Stimulated activated CD8-positive, alpha-beta memory T cell treated with anti-CD3 and anti-CD28 coated beads, Interleukin-4, amount 100 ng/mL, for 24 hours (primary cell): ENCODE results near the gene CPAMD8.

Source experiments
- DNase-seq: peaks from one replicate; pipeline ENCODE4 v3.0.0-alpha.2; 2020; ENCODE audit warnings: low read depth

CPAMD8 gene

DNA sequence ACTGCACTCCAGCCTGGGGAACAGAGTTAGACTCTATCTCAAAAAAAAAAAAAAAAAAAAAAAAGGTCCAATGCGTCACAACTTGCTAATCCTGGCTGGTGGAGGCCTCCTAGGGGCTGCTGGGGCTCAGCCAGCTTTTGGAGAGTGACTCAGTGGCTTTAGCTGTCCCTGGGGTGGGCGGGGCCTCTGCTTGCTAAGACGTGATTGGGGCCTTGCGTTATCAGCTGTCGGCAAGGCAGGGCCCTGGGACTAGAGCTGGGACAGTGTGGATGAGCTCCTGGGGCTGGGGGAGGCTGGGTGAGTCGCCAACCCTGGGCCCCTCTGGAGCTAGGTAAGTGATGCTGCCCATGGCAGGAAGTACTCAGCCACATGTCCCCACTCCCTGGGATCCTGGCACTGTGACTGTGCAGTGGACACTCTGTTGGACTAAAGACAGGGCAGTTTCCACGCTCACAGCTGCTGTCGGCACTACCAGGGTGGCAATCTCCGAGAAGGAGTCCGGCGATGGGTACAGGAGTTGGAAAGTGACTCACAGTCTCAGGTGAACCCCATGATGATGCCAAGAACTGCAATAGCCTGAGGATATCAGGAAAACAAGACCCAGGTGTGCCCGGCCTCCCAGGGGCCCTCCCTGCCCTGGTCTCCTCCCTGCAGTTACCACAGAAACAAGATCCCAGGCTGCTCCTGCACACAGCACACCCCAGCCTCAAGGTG is 105.6 kb downstream of the CPAMD8 start:
- no peak for DNase-seq

DNA sequence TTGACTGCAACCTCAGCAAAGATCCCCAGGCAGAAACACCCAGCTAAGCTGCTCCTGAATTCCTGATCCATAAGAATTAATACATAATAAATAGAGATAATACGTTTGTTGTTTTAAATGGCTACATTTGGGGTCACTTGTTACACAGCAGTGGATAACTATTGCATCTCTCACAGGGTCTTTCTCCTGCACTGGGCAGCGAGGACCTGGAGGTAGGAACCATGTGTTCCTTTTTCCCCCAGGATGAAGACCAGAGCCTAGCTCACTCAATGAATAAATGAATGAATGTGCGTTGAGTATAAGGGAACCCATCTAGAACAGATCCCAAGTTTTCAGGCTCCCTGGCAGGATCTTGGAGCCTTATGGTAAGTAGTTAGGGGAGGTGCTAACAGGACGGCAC is 107.1 kb downstream of the CPAMD8 start:
- DNase-seq: no peak

DNA sequence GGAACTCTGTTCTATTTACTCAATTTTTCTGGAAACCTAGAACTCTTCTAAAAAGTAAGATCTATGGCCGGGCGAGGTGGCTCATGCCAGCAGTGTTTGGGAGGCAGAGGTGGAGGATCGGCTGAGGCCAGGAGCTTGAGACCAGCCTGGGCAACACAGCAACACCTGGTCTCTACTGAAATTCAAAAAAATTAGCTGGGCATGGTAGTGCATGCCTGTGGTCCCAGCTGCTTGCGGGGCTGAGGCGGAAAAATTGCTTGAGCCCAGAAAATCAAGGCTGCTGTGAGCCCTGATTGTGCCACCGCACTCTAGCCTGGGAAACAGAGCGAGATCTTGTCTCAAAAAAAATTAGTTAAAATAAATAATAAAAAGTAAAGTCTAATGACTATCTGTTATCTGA is 109.2 kb downstream of the CPAMD8 start:
- no peak for DNase-seq

DNA sequence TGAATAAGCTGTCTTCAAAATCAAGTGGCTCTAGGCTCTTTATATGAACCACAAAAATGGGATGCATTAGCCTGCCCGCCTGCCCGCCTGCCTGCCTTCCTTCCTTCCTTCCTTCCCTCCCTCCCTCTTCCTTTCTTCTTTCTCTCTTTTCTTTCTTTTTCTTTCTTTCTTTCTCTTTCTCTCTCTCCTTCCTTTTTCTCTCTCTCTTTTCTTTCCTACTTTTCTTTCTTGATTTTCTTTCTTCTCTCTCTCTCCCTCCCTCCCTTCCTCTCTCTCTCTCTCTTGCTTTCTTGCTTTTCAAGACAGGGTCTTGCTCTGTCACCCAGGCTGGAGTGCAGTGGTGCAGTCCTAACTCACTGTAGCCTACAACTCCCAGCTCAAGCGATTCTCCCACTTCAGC is 110.9 kb downstream of the CPAMD8 start:
- DNase-seq: no peak

DNA sequence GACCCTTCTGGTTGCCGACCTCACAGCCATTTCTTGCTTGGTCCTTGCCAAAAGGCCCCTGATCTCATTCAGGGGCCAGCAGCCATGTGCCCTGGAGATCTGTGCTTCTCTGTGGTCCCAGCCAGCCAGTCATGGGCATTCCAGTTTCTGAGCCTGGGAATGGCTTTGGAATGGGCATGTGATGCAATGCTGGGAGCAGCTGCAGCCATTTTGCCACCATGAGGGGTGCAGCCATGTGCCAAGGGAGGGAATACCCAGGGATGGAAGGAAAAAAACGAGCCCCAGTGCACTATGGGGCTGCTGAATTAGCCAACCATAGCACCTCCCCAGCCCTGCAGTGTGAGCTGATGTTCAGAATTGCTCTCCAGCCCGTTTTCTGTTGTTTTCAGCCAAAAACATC is 111.5 kb downstream of the CPAMD8 start:
- no peak for DNase-seq

DNA sequence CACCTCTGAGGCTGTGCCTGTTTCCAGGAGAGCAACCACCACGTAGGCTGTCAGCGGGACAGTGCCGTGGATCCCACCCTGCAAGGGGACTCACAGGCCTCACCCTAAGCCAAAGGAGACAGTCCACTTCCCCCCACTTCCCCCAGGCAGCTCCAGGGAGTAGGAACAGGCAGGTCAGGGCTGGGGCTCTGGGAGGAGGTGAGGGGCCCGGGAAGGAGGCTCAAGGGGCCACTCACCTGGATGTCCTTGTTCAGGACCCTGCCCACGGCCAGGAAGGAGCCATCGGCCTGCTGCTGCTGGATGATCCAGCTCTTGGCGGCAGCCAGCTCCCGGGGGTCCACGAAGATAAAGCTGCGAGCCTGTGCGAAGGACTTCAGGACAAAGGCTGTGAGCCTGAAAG is 112.2 kb downstream of the CPAMD8 start:
- no peak for DNase-seq

DNA sequence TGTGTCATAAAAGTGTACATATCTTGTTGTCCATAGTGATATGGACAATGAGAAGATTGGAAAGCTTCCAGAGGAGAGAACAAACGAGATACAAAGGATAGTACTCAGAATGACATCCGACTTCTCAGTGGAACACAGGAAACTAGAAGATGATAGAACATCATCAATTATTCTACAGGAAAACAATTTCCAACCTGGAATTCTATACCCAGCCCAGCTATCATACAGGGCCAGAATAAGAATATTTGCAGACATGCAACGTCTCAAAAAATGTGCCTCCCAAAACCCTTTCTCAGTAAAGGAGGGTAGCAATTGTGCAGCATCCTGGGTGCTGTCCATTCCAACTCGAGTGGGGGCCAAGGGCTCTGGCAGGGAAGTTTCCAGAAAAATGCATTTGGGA is 113.8 kb downstream of the CPAMD8 start:
- DNase-seq: no peak

DNA sequence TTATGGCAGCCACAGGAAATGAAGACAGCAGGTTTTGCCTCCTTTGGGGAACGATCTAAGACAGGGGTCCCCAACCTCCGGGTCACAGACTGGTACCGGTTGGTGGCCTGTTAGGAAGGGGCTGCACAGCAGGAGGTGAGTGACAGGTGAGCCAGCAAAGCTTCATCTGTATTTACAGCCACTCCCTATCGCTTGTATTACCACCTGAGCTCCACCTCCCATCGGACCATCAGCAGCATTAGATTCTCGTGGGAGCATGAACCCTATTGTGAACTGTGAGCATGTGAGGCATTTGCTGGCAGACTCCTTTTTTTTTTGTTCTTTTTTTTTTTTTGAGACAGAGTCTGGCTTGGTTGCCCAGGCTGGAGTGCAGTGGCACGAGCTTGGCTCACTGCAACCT is 115.6 kb downstream of the CPAMD8 start:
- no peak for DNase-seq

DNA sequence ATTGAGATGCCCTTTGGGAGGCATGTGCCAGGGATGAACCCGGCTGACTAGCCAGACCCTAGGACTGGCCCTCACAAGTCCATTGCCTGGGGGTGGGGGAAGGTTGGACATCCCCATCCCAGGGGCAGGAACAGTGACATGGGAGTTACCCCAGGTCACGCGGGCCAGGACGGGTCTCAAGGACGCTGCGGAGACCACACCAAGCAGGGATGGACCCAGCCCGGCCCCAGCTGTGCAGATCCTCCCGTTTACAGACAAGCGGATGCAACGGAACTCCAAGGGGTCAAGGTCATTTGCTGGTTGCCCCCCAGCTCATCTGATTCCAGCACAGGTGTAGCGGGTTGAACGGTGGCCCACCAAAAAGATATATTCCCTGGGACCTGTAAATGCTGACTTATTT is 117.9 kb downstream of the CPAMD8 start:
- no peak for DNase-seq

DNA sequence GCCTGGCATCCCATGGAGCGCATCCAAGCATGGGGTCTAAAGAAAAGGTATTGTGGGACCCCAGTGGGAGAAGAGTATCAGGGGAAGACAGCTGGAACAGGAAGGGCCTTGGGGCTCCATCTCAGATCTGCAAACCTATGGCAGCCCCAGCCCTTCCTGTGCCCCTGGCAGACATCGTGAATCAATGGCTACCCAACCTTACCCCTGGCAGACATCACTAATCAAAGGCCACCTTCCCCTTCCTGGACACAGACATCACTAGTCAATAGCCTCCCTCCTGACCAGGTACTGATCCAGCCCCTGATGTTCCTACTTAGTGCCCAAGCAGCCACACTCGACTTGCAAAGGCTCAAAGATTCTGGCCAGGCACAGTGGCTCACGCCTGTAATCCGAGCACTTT is 122.0 kb downstream of the CPAMD8 start:
- DNase-seq: no peak

DNA sequence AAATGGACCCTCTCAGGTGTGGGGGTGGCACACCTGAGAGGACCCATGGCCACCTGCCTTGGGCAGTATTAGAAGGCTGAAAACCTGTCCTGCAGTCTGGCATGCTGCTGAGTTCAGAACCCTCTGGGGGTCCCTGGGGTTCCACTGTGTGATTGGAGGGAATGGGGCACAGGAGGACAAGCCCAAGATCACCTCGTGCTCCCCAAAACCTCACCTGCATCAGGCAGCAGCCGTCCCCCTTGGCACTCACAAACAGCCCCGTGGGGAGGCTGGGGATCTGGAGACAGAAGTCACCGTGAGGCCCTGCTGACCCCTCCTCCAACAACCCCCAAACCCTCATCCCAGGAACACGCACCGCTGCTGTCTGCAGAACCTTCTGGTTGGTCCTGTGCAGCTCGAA is 123.3 kb downstream of the CPAMD8 start:
- DNase-seq: no peak

DNA sequence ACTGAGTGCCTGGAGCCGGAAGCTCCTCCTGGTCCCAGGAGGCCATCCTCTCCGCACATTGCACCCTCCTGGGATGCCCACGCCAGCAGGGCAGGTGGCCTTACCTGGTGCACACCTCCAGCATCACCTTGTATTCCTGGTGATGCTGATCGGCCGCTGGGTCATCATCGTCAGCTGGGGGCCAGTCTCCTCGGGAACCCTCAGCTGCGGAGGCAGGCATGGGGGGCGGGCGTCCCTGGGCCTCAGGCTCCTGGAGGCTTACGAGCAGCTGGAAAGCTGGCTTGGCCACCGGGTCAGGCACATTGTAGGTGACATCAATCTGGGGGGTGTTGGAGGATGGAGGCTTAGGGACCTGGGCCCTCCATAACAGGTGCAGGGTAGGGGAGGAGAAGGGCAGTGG is 124.1 kb downstream of the CPAMD8 start:
- DNase-seq: no peak

DNA sequence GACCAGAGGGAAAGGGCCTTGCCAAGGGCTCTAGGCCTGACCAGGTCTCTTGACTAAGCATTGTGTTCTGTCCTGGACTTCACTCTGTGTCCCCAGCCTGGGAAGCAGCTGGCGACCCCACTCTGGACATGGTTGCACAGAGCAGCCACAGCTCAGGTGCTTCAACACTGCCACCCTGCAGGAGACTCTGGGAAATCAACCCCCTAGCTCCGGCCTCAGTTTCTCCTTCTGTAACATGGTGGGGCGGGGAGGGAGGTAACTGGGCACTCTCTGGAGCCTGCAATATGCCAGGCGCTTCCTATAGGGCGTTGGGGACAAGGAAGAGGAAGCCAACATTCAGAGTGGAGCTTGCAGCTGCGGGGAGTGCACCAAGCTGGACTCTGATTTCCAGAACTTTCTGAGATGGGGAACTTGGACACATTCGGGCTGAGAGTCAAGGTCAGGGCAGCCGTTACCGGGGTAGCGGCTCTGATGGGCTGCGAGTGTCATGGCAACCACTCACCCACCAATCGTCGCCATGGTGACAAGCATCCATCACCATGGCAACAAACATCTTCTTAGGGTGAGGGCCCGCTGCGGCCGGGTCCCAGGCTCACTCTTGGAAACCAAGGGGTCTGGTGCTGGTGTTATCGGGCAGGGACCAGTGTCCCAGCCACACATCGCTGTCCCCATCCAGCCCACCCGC is 125.0 kb downstream of the CPAMD8 start:
- no peak for DNase-seq

DNA sequence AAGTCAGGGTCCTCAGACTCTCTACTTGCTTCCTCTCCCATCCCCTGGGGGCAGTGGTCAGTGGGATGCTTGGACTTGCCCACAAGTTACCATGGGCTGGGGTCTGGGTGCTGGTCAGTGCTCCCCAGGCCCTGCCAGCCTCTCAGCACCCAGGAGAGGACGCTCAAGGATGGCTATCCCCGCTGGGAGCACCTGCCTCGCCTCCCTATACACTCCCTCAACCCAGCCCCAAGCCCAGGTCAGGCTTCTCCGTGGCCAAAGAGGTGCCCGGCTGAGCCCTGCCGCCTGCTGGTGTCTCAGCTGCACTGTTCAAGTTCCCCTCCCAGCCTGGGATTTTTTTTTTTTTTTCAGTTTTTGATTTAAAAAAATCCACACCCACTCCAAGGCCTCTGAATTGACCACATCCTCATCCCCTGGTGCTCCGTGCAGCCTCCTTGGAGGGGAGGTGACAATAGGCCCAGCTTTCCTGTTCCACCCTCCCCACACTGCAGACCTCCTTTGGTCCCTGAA is 127.0 kb downstream of the CPAMD8 start:
- DNase-seq: no peak

DNA sequence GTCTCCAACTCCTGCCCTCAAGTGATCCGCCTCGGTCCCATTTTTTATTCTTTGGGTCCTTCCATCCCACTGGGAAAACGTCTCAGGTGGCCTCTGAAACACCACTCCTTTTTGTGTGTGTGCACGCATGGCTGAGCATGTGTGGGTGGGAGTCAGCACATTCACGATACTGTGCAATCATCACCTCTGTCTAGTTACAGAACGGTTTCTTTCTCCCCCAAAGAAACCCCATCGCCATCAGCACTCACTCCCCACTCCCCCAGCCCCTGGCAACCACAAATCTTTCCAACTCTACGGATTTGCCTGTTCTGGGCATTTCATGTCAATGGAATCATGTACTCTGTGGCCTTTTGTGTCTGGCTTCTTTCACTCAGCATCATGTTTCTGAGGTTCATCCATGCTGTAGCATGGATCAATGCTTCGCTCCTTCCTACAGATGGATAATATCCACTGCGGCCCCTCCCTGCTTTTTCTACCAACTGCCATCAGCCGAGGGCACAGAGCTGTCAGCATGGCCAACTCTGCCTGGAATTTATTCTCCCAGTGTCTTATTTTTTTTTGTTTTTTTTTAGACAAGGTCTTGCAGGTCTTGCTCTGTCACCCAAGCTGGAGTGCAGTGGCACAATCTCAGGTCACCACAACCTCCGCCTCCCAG is 128.1 kb downstream of the CPAMD8 start:
- no peak for DNase-seq

DNA sequence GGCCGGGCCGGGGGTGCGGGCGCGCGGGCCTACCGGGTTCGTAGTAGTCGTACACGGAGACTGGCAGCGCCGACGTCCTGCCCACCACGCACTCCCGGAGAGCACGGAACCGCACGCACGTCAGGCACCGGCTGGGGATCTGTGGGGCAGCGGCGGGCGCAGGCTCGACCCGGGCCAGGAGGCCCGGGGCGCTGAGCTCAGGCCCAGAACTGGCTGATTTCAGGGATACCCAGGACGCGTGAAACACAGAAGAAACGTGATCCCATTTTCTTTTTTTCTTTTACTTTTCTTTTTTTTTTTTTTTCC is 128.8 kb downstream of the CPAMD8 start:
- DNase-seq: no peak

DNA sequence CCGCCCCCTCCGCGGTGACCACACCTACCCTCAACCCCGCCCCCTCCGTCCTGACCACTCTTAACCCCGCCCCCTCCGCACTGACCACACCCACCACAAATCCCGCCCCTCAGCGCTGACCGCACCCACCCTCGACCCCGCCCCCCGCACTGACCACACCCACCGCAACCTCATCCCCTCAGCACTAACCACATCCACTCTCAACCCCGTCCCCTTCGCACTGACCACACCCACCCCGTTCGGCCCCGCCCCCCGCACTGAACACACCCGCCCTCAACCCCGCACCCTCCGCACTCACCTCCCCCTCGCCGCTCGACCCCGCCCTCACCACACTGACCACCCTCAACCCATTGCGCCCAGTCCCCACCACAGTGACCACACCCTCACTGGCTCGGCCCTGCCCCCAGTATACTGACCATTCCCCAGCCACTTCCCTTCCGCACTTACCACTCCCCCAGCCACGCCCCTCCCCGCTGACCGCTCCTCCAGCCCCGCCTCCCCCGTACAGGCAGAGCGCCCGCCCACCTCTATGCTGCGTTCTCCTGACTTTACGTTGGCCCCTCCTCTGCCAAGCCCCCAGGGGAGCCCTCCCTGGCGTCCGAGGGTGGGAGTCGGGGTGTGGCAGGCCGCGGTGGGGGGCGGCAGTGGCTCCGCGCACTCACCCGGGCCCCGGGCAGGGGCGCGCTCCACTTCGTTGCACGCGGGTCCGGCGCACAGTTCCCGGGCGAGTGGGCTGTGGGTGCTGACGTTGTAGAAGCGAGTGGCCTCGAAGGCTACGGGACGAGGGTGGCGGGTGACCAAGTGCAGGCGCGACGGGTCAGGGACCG is 129.4 kb downstream of the CPAMD8 start:
- DNase-seq: peak; percentile 68

DNA sequence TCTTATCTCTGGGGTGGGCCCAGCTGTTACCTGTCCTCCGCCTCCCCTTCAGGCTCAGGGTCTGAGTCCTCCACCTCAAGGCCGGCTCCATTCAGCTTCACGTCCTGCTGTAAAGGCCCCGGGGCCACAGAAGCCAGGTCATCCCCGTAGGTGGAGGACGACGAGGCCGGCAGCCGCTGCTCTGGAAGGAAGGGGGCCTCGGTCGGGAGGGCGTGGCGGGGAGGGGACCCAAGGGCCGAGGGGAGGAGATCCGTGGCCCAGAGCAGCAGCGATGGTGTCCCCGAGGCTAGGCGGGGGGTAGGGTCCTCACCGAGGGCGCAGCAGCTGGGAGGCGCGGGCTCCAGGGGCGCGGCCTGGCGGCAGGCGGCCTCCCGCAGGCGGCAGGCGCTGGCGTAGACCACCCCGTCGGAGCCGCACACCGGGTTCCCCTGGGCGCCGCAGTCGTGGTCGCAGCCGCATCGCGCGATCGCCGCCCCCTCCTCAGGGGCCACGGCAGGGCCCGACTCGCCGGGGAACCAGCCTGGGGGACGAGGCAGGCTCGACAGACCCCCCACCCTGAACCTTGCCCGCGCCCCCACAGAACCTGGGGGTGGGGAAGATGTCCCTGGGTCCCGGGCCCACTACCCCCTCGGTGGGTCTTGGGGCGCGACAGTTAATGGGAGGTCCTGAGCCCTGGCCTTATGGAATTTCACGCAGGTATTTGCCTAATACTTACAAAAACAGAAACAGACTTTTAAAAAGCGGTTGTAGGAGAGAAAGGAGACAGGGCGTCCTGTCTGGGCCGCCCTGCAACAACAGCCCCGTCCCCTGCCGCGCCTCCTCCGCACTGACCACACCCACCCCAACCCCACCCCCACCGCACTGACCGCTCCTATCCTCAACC is 130.2 kb downstream of the CPAMD8 start:
- DNase-seq: no peak

DNA sequence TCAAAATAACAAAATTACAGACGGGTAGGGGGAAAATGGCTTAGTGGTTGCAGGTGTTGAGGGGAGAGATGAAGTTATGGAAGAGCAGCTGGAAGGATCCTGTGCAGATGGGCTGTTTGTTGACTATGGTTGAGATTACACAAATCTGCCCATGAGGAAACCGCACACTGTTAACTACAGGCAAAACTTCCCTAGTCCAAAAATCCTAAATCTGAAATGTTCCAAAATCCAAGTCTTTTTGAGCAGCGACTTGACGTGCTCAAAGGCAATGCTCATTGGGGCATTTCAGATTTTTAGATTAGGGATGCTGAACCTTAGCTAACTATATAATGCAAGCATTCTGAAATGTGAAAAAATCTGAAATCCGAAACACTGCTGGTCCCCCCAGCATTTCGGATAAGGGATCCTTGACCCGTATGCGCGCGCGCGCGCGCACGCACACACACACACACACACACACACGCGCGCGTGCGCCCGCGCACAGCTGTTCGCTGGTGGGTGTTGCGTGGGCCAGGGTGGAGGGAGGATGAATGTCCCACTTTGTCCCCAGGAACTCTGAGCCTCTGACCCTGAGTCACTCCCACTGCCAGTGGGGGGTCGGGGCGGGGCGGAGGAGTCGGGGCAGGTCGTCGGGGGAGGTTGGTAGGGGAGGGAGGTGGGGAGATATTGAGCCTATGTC is 131.0 kb downstream of the CPAMD8 start:
- DNase-seq: no peak

DNA sequence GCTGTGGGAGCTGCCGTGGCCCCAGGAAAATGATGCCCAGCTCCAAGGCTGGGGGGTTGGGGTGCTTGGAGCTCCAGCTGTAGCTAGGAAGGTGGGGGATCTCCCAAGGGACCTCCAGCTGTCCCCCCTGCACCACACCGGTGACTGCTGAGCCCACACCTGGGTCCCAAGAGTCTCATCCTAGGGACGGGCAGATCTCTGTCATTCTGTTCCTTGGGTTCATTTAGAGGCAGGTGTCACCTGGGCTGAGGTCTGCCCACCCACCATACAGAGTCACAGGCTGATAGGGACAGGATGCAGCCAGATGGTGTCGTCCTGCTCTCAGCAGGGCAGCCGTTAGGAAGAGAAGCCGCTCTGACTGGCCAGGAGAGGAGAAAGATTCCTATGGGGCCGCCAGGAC is 132.5 kb downstream of the CPAMD8 start:
- DNase-seq: no peak

DNA sequence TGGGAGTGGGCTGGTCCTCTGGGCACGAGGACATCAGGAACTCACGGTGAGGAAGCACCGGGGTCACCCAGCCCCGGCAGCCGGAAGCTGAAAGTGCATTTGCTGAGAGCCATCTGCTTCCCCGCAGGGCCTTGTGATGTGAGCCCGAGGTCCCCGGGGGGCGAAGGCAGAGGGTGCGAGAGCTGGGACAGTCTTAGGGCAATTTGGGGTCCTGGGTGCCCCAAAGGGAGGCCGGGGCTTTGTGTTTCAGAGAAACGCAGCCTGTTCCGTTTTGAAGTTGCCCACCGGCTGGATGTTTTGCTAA is 133.0 kb downstream of the CPAMD8 start:
- no peak for DNase-seq
